Measurements from ENCODE around the gene TMX4. TPM values are rescaled to one million over a fixed set of nuclear protein-coding genes. Genes with fewer than 3 reads are reported as not detected.

The TMX4 gene
- total RNA-seq, 4 donors from 2014 or later = 16.2 to 24.2 (median 21.8) TPM

GRCh38 chr20:8049310-8049709 lies 29.7 kb upstream of the TMX4 start:
- no peaks in the 10 kb centered on the region for H3K4me1 ChIP-seq
- no peak for DNase-seq (ENCODE audit: low spot score in 2 of 2)
- no peaks in the 10 kb centered on the region for H3K9me3 ChIP-seq
- H3K27me3 ChIP-seq = no peaks in the 10 kb centered on the region
- no peak overlapping the region for H3K27ac ChIP-seq
- no peaks in the 10 kb centered on the region for H3K36me3 ChIP-seq
- no peak for TF ChIP-seq POLR2AphosphoS5 (IDR thresholded peaks at IDR 0.05)
- no peak for TF ChIP-seq EP300 (IDR thresholded peaks at IDR 0.05)
- TF ChIP-seq CTCF (IDR thresholded peaks at IDR 0.05) = no peak
- TF ChIP-seq POLR2A (IDR thresholded peaks at IDR 0.05) = no peak
- WGBS = 63% methylated on average over 3 of the region's 3 CpGs
- no peak overlapping the region for H3K4me3 ChIP-seq

GRCh38 chr20:8045946-8046345 lies 26.4 kb upstream of the TMX4 start:
- H3K9me3 ChIP-seq = no peaks in the 10 kb centered on the region
- TF ChIP-seq POLR2A (IDR thresholded peaks at IDR 0.05) = no peak
- no peak for TF ChIP-seq EP300 (IDR thresholded peaks at IDR 0.05)
- TF ChIP-seq CTCF (IDR thresholded peaks at IDR 0.05) = no peak
- TF ChIP-seq POLR2AphosphoS5 (IDR thresholded peaks at IDR 0.05) = no peak
- H3K4me1 ChIP-seq = no peaks in the 10 kb centered on the region

GRCh38 chr20:8043687-8044282 lies 24.2 kb upstream of the TMX4 start:
- TF ChIP-seq CTCF (IDR thresholded peaks at IDR 0.05) (peak; percentile 49 to 50), POLR2AphosphoS5 (IDR thresholded peaks at IDR 0.05) (no peak)
- 29% methylated on average over 13 of the region's 13 CpGs for WGBS
- H3K9me3 ChIP-seq = no peaks in the 10 kb centered on the region
- H3K36me3 ChIP-seq = no peaks in the 10 kb centered on the region
- no peak for DNase-seq (ENCODE audit: low spot score in 2 of 2)
- no peak overlapping the region for H3K4me3 ChIP-seq
- H3K4me1 ChIP-seq = no peaks in the 10 kb centered on the region
- H3K27ac ChIP-seq = no peak overlapping the region
- H3K27me3 ChIP-seq = no peaks in the 10 kb centered on the region

More at GRCh38 chr20:8045946-8046345, 26.4 kb upstream of the TMX4 start:
- 82% methylated on average over 1 of the region's 1 CpG for WGBS
- Histone ChIP-seq H3K36me3 (no peaks in the 10 kb centered on the region), H3K27me3 (no peaks in the 10 kb centered on the region), H3K4me3 (no peak overlapping the region), H3K27ac (no peak overlapping the region)
- DNase-seq (ENCODE audit: low spot score in 2 of 2) = no peak

- H3K27me3 ChIP-seq = no peaks in the 10 kb centered on the region
- H3K9me3 ChIP-seq = no peaks in the 10 kb centered on the region
- no peak for DNase-seq (ENCODE audit: low spot score in 2 of 2)
- no peak overlapping the region for H3K27ac ChIP-seq
- 88% methylated on average over 2 of the region's 2 CpGs for WGBS
- no peak overlapping the region for H3K4me3 ChIP-seq
- TF ChIP-seq EP300 (IDR thresholded peaks at IDR 0.05) (no peak), POLR2AphosphoS5 (IDR thresholded peaks at IDR 0.05) (no peak)
- no peaks in the 10 kb centered on the region for H3K36me3 ChIP-seq
- H3K4me1 ChIP-seq = no peaks in the 10 kb centered on the region
Observed at GRCh38 chr20:8039042-8039441, 19.5 kb upstream of the TMX4 start.

GRCh38 chr20:8036771-8037170 lies 17.2 kb upstream of the TMX4 start:
- Histone ChIP-seq H3K9me3 (no peaks in the 10 kb centered on the region), H3K36me3 (no peaks in the 10 kb centered on the region), H3K27ac (no peak overlapping the region), H3K27me3 (no peaks in the 10 kb centered on the region), H3K4me3 (no peak overlapping the region), H3K4me1 (no peaks in the 10 kb centered on the region)
- 86% methylated on average over 2 of the region's 2 CpGs for WGBS
- TF ChIP-seq POLR2AphosphoS5 (IDR thresholded peaks at IDR 0.05) (no peak), EP300 (IDR thresholded peaks at IDR 0.05) (no peak), CTCF (IDR thresholded peaks at IDR 0.05) (no peak), POLR2A (IDR thresholded peaks at IDR 0.05) (no peak)
- no peak for DNase-seq (ENCODE audit: low spot score in 2 of 2)

All from suprapubic skin (tissue), 4 donors.